Measurements from ENCODE around the gene DHX16. TPM values are rescaled to one million over a fixed set of nuclear protein-coding genes. Genes with fewer than 3 reads are reported as not detected.

Gene DHX16
- total and polyA plus RNA-seq, 9 of the 15 experiments (the other 6 are each of a cell fraction or from before 2014, with no cell fraction given): 14.6 to 66.1 (median 47.5) TPM

GRCh38 chr6:30613251-30614043, 59.4 kb downstream of the DHX16 start (continued):
- TF ChIP-seq ZNF311 (CRISPR knock-in tag; IDR thresholded peaks at IDR 0.05) (no peak), MIER1 (IDR thresholded peaks at IDR 0.05; ENCODE audit: low read depth) (no peak), NFYB (IDR thresholded peaks at IDR 0.05; ENCODE audit: extremely low read depth, insufficient read length) (no peak), MYC (IDR thresholded peaks at IDR 0.05; ENCODE audit: low read depth, low read length) (no peak), MYC (CRISPR knock-in tag; IDR thresholded peaks at IDR 0.05; ENCODE audit: borderline replicate concordance, low read depth) (no peak), ARID2 (IDR thresholded peaks at IDR 0.05) (no peak), CEBPB (tag; IDR thresholded peaks at IDR 0.05) (no peak), EWSR1 (IDR thresholded peaks at IDR 0.05; ENCODE audit: borderline replicate concordance, low read depth, partially characterized antibody) (no peak), ESRRA (IDR thresholded peaks at IDR 0.05; ENCODE audit: borderline replicate concordance, low read depth) (no peak), BDP1 (IDR thresholded peaks at IDR 0.05; ENCODE audit: insufficient read depth, insufficient read length) (no peak), CHD2 (IDR thresholded peaks at IDR 0.05; ENCODE audit: low read depth, low read length) (no peak), MXD1 (CRISPR knock-in tag; IDR thresholded peaks at IDR 0.05; ENCODE audit: borderline replicate concordance, poor library complexity, severe bottlenecking) (no peak), MBD2 (IDR thresholded peaks at IDR 0.05; ENCODE audit: borderline replicate concordance, low read depth) (no peak), CHD4 (IDR thresholded peaks at IDR 0.05; ENCODE audit: insufficient read depth, insufficient replicate concordance, low read depth, low read length, poor library complexity, severe bottlenecking) (no peak), ZNF280A (IDR thresholded peaks at IDR 0.05; ENCODE audit: low read depth, partially characterized antibody) (no peak), NONO (IDR thresholded peaks at IDR 0.05; ENCODE audit: low read depth in 2 of 2, low read length in 1 of 2) (no peak), NBN (IDR thresholded peaks at IDR 0.05; ENCODE audit: low read depth) (no peak), ZNF232 (CRISPR knock-in tag; IDR thresholded peaks at IDR 0.05) (no peak), TSC22D4 (tag; IDR thresholded peaks at IDR 0.05) (no peak), ZNF57 (CRISPR knock-in tag; IDR thresholded peaks at IDR 0.05) (no peak), MAFF (IDR thresholded peaks at IDR 0.05; ENCODE audit: low read length) (no peak), GATAD2B (IDR thresholded peaks at IDR 0.05; ENCODE audit: borderline replicate concordance) (0 out of 2 replicates have a peak, but pooled peaks have one; percentile 8), DPF2 (IDR thresholded peaks at IDR 0.05) (peak; percentile 33), ZNF263 (CRISPR knock-in tag; IDR thresholded peaks at IDR 0.05; ENCODE audit: borderline replicate concordance) (no peak), GATA2 (CRISPR knock-in tag; IDR thresholded peaks at IDR 0.05) (no peak), FOXK2 (conservative IDR thresholded peaks at IDR 0.05 in 1 of 2, IDR thresholded peaks at IDR 0.05 in 1 of 2; ENCODE audit: low read depth in 2 of 2) (no peak)
- TF ChIP-seq, protein P1, sequence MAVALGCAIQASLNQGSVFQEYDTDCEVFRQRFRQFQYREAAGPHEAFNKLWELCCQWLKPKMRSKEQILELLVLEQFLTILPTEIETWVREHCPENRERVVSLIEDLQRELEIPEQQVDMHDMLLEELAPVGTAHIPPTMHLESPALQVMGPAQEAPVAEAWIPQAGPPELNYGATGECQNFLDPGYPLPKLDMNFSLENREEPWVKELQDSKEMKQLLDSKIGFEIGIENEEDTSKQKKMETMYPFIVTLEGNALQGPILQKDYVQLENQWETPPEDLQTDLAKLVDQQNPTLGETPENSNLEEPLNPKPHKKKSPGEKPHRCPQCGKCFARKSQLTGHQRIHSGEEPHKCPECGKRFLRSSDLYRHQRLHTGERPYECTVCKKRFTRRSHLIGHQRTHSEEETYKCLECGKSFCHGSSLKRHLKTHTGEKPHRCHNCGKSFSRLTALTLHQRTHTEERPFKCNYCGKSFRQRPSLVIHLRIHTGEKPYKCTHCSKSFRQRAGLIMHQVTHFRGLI (CRISPR knock-in tag; IDR thresholded peaks at IDR 0.05): no peak

All from K562 (cell line).